Measurements from ENCODE around the gene SPAG6. TPM values are rescaled to one million over a fixed set of nuclear protein-coding genes. Genes with fewer than 3 reads are reported as not detected.

The SPAG6 gene
- total and polyA plus RNA-seq, 9 of the 15 experiments (the other 6 are each of a cell fraction or from before 2014, with no cell fraction given) = 3.5 to 23.1 (median 11.8) TPM

DNA sequence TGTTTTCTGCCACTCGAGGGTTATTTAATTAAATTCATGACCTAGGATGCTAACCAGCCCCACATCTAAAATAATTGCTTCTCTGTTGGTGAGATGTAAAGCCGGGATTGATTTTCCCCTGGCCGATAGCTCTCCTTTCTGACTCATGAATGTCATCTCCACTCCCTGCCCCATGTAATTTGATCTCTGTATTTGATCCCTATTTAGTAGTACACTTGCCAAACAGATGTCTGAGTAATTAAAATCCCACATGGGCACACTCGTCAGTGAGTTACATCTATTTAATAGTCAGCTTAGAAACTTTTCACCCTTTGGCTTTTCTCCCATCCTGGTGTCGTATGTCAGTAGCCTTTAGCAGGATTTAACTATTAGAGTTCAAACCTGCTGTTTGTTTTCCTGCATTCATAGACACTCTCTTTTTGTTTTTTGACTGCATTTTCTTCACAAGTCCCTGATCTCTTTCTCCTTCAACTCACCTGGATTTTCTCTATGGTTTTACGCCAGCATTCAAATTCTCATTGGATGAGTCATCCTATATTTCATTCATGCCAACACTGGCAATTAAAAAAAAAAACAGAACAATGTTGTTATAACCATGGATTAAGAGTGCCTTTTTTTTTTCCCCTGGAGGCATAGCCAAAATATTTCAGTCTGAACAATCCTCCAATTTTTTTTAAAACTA is 82.7 kb downstream of the SPAG6 start (continued):
- TF ChIP-seq, protein P1, sequence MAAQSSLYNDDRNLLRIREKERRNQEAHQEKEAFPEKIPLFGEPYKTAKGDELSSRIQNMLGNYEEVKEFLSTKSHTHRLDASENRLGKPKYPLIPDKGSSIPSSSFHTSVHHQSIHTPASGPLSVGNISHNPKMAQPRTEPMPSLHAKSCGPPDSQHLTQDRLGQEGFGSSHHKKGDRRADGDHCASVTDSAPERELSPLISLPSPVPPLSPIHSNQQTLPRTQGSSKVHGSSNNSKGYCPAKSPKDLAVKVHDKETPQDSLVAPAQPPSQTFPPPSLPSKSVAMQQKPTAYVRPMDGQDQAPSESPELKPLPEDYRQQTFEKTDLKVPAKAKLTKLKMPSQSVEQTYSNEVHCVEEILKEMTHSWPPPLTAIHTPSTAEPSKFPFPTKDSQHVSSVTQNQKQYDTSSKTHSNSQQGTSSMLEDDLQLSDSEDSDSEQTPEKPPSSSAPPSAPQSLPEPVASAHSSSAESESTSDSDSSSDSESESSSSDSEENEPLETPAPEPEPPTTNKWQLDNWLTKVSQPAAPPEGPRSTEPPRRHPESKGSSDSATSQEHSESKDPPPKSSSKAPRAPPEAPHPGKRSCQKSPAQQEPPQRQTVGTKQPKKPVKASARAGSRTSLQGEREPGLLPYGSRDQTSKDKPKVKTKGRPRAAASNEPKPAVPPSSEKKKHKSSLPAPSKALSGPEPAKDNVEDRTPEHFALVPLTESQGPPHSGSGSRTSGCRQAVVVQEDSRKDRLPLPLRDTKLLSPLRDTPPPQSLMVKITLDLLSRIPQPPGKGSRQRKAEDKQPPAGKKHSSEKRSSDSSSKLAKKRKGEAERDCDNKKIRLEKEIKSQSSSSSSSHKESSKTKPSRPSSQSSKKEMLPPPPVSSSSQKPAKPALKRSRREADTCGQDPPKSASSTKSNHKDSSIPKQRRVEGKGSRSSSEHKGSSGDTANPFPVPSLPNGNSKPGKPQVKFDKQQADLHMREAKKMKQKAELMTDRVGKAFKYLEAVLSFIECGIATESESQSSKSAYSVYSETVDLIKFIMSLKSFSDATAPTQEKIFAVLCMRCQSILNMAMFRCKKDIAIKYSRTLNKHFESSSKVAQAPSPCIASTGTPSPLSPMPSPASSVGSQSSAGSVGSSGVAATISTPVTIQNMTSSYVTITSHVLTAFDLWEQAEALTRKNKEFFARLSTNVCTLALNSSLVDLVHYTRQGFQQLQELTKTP (IDR thresholded peaks at IDR 0.05; ENCODE audit: low read depth in 1 of 2, partially characterized antibody in 2 of 2) = no peak
- TF ChIP-seq, protein P2, sequence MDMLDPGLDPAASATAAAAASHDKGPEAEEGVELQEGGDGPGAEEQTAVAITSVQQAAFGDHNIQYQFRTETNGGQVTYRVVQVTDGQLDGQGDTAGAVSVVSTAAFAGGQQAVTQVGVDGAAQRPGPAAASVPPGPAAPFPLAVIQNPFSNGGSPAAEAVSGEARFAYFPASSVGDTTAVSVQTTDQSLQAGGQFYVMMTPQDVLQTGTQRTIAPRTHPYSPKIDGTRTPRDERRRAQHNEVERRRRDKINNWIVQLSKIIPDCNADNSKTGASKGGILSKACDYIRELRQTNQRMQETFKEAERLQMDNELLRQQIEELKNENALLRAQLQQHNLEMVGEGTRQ (CRISPR knock-in tag; IDR thresholded peaks at IDR 0.05) = no peak
- TF ChIP-seq, protein P3, sequence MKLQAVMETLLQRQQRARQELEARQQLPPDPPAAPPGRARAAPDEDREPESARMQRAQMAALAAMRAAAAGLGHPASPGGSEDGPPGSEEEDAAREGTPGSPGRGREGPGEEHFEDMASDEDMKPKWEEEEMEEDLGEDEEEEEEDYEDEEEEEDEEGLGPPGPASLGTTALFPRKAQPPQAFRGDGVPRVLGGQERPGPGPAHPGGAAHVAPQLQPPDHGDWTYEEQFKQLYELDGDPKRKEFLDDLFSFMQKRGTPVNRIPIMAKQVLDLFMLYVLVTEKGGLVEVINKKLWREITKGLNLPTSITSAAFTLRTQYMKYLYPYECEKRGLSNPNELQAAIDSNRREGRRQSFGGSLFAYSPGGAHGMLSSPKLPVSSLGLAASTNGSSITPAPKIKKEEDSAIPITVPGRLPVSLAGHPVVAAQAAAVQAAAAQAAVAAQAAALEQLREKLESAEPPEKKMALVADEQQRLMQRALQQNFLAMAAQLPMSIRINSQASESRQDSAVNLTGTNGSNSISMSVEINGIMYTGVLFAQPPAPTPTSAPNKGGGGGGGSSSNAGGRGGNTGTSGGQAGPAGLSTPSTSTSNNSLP (IDR thresholded peaks at IDR 0.05; ENCODE audit: borderline replicate concordance, low read depth, low read length) = peak; percentile 16; the same call in 1 of the 2 replicates
- TF ChIP-seq NCOA2 (IDR thresholded peaks at IDR 0.05; ENCODE audit: partially characterized antibody in 2 of 2) (no peak), OTX1 (CRISPR knock-in tag; IDR thresholded peaks at IDR 0.05) (no peak), HDAC3 (IDR thresholded peaks at IDR 0.05; ENCODE audit: borderline replicate concordance, partially characterized antibody) (no peak), TRIM24 (IDR thresholded peaks at IDR 0.05) (no peak), JUND (IDR thresholded peaks at IDR 0.05; ENCODE audit: borderline replicate concordance, low read depth, low read length) (0 out of 2 replicates have a peak, but pooled peaks have one; percentile 15), JUND (tag; IDR thresholded peaks at IDR 0.05; ENCODE audit: borderline replicate concordance, low read depth, low read length) (peak; percentile 25; the same call in 1 of the 3 replicates), NFATC3 (IDR thresholded peaks at IDR 0.05) (no peak)
- TF ChIP-seq, protein P4, sequence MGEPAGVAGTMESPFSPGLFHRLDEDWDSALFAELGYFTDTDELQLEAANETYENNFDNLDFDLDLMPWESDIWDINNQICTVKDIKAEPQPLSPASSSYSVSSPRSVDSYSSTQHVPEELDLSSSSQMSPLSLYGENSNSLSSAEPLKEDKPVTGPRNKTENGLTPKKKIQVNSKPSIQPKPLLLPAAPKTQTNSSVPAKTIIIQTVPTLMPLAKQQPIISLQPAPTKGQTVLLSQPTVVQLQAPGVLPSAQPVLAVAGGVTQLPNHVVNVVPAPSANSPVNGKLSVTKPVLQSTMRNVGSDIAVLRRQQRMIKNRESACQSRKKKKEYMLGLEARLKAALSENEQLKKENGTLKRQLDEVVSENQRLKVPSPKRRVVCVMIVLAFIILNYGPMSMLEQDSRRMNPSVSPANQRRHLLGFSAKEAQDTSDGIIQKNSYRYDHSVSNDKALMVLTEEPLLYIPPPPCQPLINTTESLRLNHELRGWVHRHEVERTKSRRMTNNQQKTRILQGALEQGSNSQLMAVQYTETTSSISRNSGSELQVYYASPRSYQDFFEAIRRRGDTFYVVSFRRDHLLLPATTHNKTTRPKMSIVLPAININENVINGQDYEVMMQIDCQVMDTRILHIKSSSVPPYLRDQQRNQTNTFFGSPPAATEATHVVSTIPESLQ (CRISPR knock-in tag; IDR thresholded peaks at IDR 0.05) = no peak
- TF ChIP-seq, protein P5, sequence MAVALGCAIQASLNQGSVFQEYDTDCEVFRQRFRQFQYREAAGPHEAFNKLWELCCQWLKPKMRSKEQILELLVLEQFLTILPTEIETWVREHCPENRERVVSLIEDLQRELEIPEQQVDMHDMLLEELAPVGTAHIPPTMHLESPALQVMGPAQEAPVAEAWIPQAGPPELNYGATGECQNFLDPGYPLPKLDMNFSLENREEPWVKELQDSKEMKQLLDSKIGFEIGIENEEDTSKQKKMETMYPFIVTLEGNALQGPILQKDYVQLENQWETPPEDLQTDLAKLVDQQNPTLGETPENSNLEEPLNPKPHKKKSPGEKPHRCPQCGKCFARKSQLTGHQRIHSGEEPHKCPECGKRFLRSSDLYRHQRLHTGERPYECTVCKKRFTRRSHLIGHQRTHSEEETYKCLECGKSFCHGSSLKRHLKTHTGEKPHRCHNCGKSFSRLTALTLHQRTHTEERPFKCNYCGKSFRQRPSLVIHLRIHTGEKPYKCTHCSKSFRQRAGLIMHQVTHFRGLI (CRISPR knock-in tag; IDR thresholded peaks at IDR 0.05) = no peak
